H1 (cell line): ENCODE results near the gene MED17. TPM values are rescaled to one million over a fixed set of nuclear protein-coding genes. Genes with fewer than 3 reads are reported as not detected.

Source experiments
- CTCF ChIA-PET: fragments of 300-600 bp; sonication (Branson Sonifier 250); formaldehyde crosslinking; loops from one replicate; lab custom pipeline; 2021; ENCODE audit not compliant: partially characterized antibody; lab: Charles Lee
- POLR2A ChIA-PET: fragments of 300-600 bp; sonication (Branson Sonifier 250); formaldehyde crosslinking; loops from one replicate; lab custom pipeline; 2021; ENCODE audit warnings: inconsistent platforms; ENCODE audit not compliant: partially characterized antibody; lab: Charles Lee
- DNase-seq, 2 experiments: peaks; one replicate each; pipeline versions ENCODE4 v3.0.0 to v3.0.0-alpha.2; 2010 to 2022; ENCODE audit warnings: low spot score in 2 of 2, low read depth in 1 of 2, mixed read lengths in 1 of 2
- FAIRE-seq: peaks from 2 replicates; lab custom pipeline; 2011; peaks lifted over from hg19 to GRCh38; lab: Jason Lieb, UNC
- H2AFZ ChIP-seq: 2 replicates; pipeline ENCODE4 v1.8.1; 2012; ENCODE audit warnings: low read length, inconsistent platforms
- H2AK5ac ChIP-seq: 2 replicates; pipeline ENCODE4 v1.6.1; 2013; ENCODE audit warnings: low read depth, low read length
- H2BK120ac ChIP-seq: replicated peaks from 2 replicates; pipeline ENCODE3; 2013; ENCODE audit warnings: low read depth, low read length, inconsistent platforms
- H2BK12ac ChIP-seq: 2 replicates; pipeline ENCODE4 v1.6.1; 2013; ENCODE audit warnings: low read depth, low read length
- H2BK15ac ChIP-seq: 2 replicates; pipeline ENCODE4 v1.6.1; 2013; ENCODE audit warnings: low read length
- H2BK20ac ChIP-seq: 2 replicates; pipeline ENCODE4 v1.6.1; 2013; ENCODE audit warnings: low read length
- H2BK5ac ChIP-seq: 2 replicates; pipeline ENCODE4 v1.6.1; 2013; ENCODE audit warnings: low read depth, low read length
- H3K14ac ChIP-seq: 2 replicates; pipeline ENCODE4 v1.6.1; 2013; ENCODE audit warnings: inconsistent platforms; ENCODE audit not compliant: insufficient read length
- H3K18ac ChIP-seq: 2 replicates; pipeline ENCODE4 v1.6.1; 2013; ENCODE audit warnings: low read length; ENCODE audit errors: extremely low read depth
- H3K23ac ChIP-seq: 2 replicates; pipeline ENCODE4 v1.6.1; 2013; ENCODE audit warnings: inconsistent platforms; ENCODE audit not compliant: insufficient read length
- H3K23me2 ChIP-seq: 2 replicates; pipeline ENCODE4 v1.6.1; 2013; ENCODE audit warnings: low read depth, low read length
- H3K27ac ChIP-seq: 2 replicates; pipeline ENCODE4 v1.6.1; 2011; ENCODE audit warnings: low read depth, low read length, inconsistent platforms
- H3K27me3 ChIP-seq, 4 experiments: replicated peaks in 1 of 4; 1 replicate in 1 of 4; 2 replicates in 3 of 4; pipeline versions ENCODE4 v1.6.1 to v1.8.1; 2011 to 2013; ENCODE audit warnings: low read length in 3 of 4, mild to moderate bottlenecking in 3 of 4, inconsistent platforms in 2 of 4, mixed read lengths in 2 of 4, moderate library complexity in 1 of 4; ENCODE audit not compliant: control insufficient read depth in 3 of 4, insufficient read depth in 3 of 4; ENCODE audit errors: extremely low read depth in 1 of 4
- H3K36me3 ChIP-seq, 4 experiments: 2 replicates each; pipeline versions ENCODE4 v1.6.1 to v1.8.1; 2011 to 2013; ENCODE audit warnings: mild to moderate bottlenecking in 4 of 4, low read length in 3 of 4, moderate library complexity in 2 of 4, control low read depth in 1 of 4, inconsistent platforms in 1 of 4; ENCODE audit not compliant: insufficient read depth in 4 of 4, control insufficient read depth in 2 of 4
- H3K4ac ChIP-seq: replicated peaks from 2 replicates; pipeline ENCODE3; 2013; ENCODE audit warnings: low read length, low read depth, mixed read lengths, inconsistent platforms; ENCODE audit not compliant: insufficient read length
- H3K4me1 ChIP-seq, 4 experiments: replicated peaks in 1 of 4; 1 replicate in 1 of 4; 2 replicates in 3 of 4; pipeline versions ENCODE4 v1.6.1 to v1.8.1; 2011 to 2013; ENCODE audit warnings: low read length in 3 of 4, inconsistent platforms in 2 of 4, mixed read lengths in 1 of 4; ENCODE audit not compliant: insufficient read depth in 4 of 4, control insufficient read depth in 3 of 4
- H3K4me2 ChIP-seq, 2 experiments: 2 replicates each; pipeline versions ENCODE4 v1.6.1 to v1.8.1; 2011 to 2013; ENCODE audit warnings: low read depth in 2 of 2, low read length in 2 of 2, control low read depth in 1 of 2, inconsistent platforms in 1 of 2, mild to moderate bottlenecking in 1 of 2; ENCODE audit not compliant: insufficient read depth in 1 of 2
- H3K4me3 ChIP-seq, 4 experiments: fragments of 200-600, 300-600 bp in 1 of 4; sonication (generic), shearing (Covaris generic), sonication (Bioruptor Twin) in 1 of 4; 2 replicates each; pipeline versions ENCODE4 v1.5.1 to v1.8.1; 2011 to 2016; ENCODE audit warnings: low read length in 4 of 4, low read depth in 3 of 4, control low read depth in 2 of 4, inconsistent platforms in 2 of 4, mild to moderate bottlenecking in 2 of 4, mixed read lengths in 1 of 4, moderate library complexity in 1 of 4; ENCODE audit not compliant: insufficient read depth in 2 of 4; ENCODE audit errors: extremely low read depth in 1 of 4
- H3K56ac ChIP-seq: replicated peaks from 2 replicates; pipeline ENCODE3; 2013; ENCODE audit warnings: low read depth, mild to moderate bottlenecking, mixed read lengths, low read length, inconsistent platforms; ENCODE audit not compliant: insufficient read length
- H3K79me1 ChIP-seq: 2 replicates; pipeline ENCODE4 v1.6.1; 2013; ENCODE audit warnings: low read depth, low read length, control low read depth
- H3K79me2 ChIP-seq, 2 experiments: 2 replicates each; pipeline versions ENCODE4 v1.6.1 to v1.8.1; 2012 to 2013; ENCODE audit warnings: low read length in 2 of 2, mild to moderate bottlenecking in 2 of 2, inconsistent platforms in 1 of 2; ENCODE audit not compliant: insufficient read depth in 2 of 2, control insufficient read depth in 1 of 2
- H3K9ac ChIP-seq, 4 experiments: replicated peaks in 1 of 4; 1 replicate in 1 of 4; 2 replicates in 3 of 4; pipeline versions ENCODE4 v1.6.1 to v1.8.1; 2011 to 2013; ENCODE audit warnings: low read depth in 3 of 4, low read length in 3 of 4, control low read depth in 2 of 4, mild to moderate bottlenecking in 2 of 4, moderate library complexity in 2 of 4, inconsistent platforms in 1 of 4; ENCODE audit errors: extremely low read depth in 1 of 4
- H3K9me3 ChIP-seq, 2 experiments: 2 replicates each; pipeline versions ENCODE4 v1.6.1 to v1.8.1; 2012 to 2013; ENCODE audit warnings: mild to moderate bottlenecking in 2 of 2, moderate library complexity in 2 of 2, control low read depth in 1 of 2, inconsistent platforms in 1 of 2, low read depth in 1 of 2, low read length in 1 of 2, mixed read lengths in 1 of 2; ENCODE audit not compliant: insufficient read depth in 2 of 2
- H4K20me1 ChIP-seq, 2 experiments: replicated peaks in 1 of 2; 2 replicates each; pipeline versions ENCODE3 to v1.8.1; 2011 to 2013; ENCODE audit warnings: inconsistent platforms in 2 of 2, low read length in 2 of 2, mild to moderate bottlenecking in 1 of 2; ENCODE audit not compliant: insufficient read depth in 2 of 2, control insufficient read depth in 1 of 2
- H4K5ac ChIP-seq: 2 replicates; pipeline ENCODE4 v1.6.1; 2013; ENCODE audit warnings: low read length, low read depth, mixed read lengths, inconsistent platforms; ENCODE audit not compliant: insufficient read length
- H4K8ac ChIP-seq: 2 replicates; pipeline ENCODE4 v1.8.0; 2013; ENCODE audit warnings: mild to moderate bottlenecking, moderate library complexity, low read length, inconsistent platforms; ENCODE audit not compliant: insufficient read depth; ENCODE audit errors: extremely low read depth
- H4K91ac ChIP-seq: replicated peaks from 2 replicates; pipeline ENCODE3; 2013; ENCODE audit warnings: low read length, mixed read lengths, inconsistent platforms; ENCODE audit not compliant: insufficient read length
- ASH2L ChIP-seq: fragments of 200-600, 300-600 bp; sonication (generic); IDR thresholded peaks from one replicate; pipeline ENCODE4 v1.7.1; 2017; ENCODE audit warnings: low read length
- BACH1 ChIP-seq: IDR thresholded peaks from 2 replicates; pipeline ENCODE4 v1.6.1; 2012; ENCODE audit warnings: low read length, improper control_type of control experiment
- CTCF ChIP-seq, 3 experiments: IDR thresholded peaks; 1 replicate in 2 of 3; 2 replicates in 1 of 3; pipeline versions ENCODE4 v1.5.1 to v1.6.1; 2011; ENCODE audit warnings: low read length in 3 of 3, mild to moderate bottlenecking in 3 of 3, inconsistent platforms in 2 of 3, low read depth in 1 of 3, moderate library complexity in 1 of 3; ENCODE audit not compliant: insufficient read depth in 1 of 3; ENCODE audit errors: control extremely low read depth in 1 of 3
- GTF2F1 ChIP-seq: IDR thresholded peaks from 2 replicates; pipeline ENCODE4 v1.6.1; 2012; ENCODE audit warnings: low read depth, low read length, improper control_type of control experiment, borderline replicate concordance
- JUN ChIP-seq: IDR thresholded peaks from 2 replicates; pipeline ENCODE4 v1.6.1; 2011; ENCODE audit warnings: low read depth, mild to moderate bottlenecking, improper control_type of control experiment, low read length
- MAX ChIP-seq: IDR thresholded peaks from 2 replicates; pipeline ENCODE4 v1.6.1; 2012; ENCODE audit warnings: inconsistent platforms
- RBBP5 ChIP-seq: IDR thresholded peaks from 2 replicates; pipeline ENCODE4 v1.7.1; 2012; ENCODE audit warnings: low read depth, mild to moderate bottlenecking, inconsistent platforms, low read length, moderate library complexity, borderline replicate concordance
- SIN3A ChIP-seq, 2 experiments: IDR thresholded peaks in 1 of 2; conservative IDR thresholded peaks in 1 of 2; 2 replicates each; pipeline ENCODE4 v1.6.1; 2011 to 2012; ENCODE audit warnings: low read length in 2 of 2, improper control_type of control experiment in 1 of 2, low read depth in 1 of 2, mild to moderate bottlenecking in 1 of 2
- SP1 ChIP-seq: IDR thresholded peaks from 2 replicates; pipeline ENCODE4 v1.6.1; 2011; ENCODE audit warnings: low read depth, low read length
- SP4 ChIP-seq: IDR thresholded peaks from 2 replicates; pipeline ENCODE4 v1.6.1; 2012; ENCODE audit warnings: low read length, inconsistent platforms
- SRF ChIP-seq: IDR thresholded peaks from 2 replicates; pipeline ENCODE4 v1.6.1; 2011; ENCODE audit warnings: mild to moderate bottlenecking, low read depth, low read length, moderate library complexity
- WGBS, 2 experiments: shearing (Covaris generic) in 1 of 2; methylation state at CpG; one replicate each; pipeline versions ENCODE4 v1.1.6 to v1.1.7; 2013 to 2015; ENCODE audit warnings: low lambda C conversion rate in 2 of 2, mixed read lengths in 2 of 2, inconsistent platforms in 1 of 2, low coverage in 1 of 2, missing lambda C conversion rate in 1 of 2; ENCODE audit not compliant: insufficient replicate concordance in 2 of 2, insufficient coverage in 1 of 2, insufficient read length in 1 of 2; ENCODE audit errors: extremely low coverage in 1 of 2, missing lambda C conversion rate in 1 of 2; 5-methylcytosine and 5-hydroxymethylcytosine counted together
- polyA plus RNA-seq, 7 experiments: library from polyadenylated mRNA; depleted of rRNA in 3 of 7; stranded (reverse) in 5 of 7; unstranded in 2 of 7; fragments of >200 nt in 5 of 7; fragments of 200-250 nt in 2 of 7; gene quantifications; 1 replicate in 5 of 7; 2 replicates in 1 of 7; 4 replicates in 1 of 7; pipeline versions ENCODE4 v1.2.1 to v1.2.3, GENCODE V29; 2011 to 2013; ENCODE audit warnings: missing spikeins in 2 of 7, mixed read lengths in 2 of 7
- total RNA-seq: library from RNA; stranded (reverse); fragmentation: NEBNext Ultra II Directional; extraction: Animal tissue kit (Norgen Biotek cat#: 25700); gene quantifications from 2 replicates; pipeline ENCODE4 v1.2.1, GENCODE V29; 2021

The MED17 gene
- total and polyA plus RNA-seq, 2 of the 8 experiments (the other 6 are each of a cell fraction or from before 2014, with no cell fraction given), result 8.8 to 33.7 TPM

- Histone ChIP-seq H2BK12ac (no peak overlapping the region), H3K4me2 (no peak overlapping the region), H3K79me1 (no peaks in the 10 kb centered on the region), H3K4me1 (peaks cover 3 to 15% (median 6%) of the 10 kb centered on the region in 4 experiments), H2BK15ac (no peak overlapping the region), H2AK5ac (no peak overlapping the region), H3K56ac (no peak overlapping the region), H3K23ac (no peak overlapping the region), H4K5ac (no peak overlapping the region), H4K20me1 (no peaks in the 10 kb centered on the region), H3K27me3 (no peaks in the 10 kb centered on the region), H3K23me2 (no peaks in the 10 kb centered on the region), H2BK120ac (no peak overlapping the region), H3K36me3 (peaks cover 0 to 2% (median under 1%) of the 10 kb centered on the region in 4 experiments; a peak in 2 of 8 replicates), H3K18ac (no peak overlapping the region), H3K4me3 (no peak overlapping the region), H2BK5ac (no peak overlapping the region), H3K79me2 (no peaks in the 10 kb centered on the region), H4K8ac (no peak overlapping the region), H3K27ac (no peak overlapping the region), H4K91ac (no peak overlapping the region), H2AFZ (no peak overlapping the region), H3K9me3 (no peaks in the 10 kb centered on the region), H3K9ac (no peak overlapping the region), H3K14ac (no peak overlapping the region), H2BK20ac (no peak overlapping the region), H3K4ac (no peak overlapping the region)
- 89% methylated on average over 14 of the region's 14 CpGs; no CpG with 5 or more reads in 1 of the 2 experiments for WGBS, 2 experiments
- CTCF ChIA-PET, result no interaction called here
- FAIRE-seq (no peak), DNase-seq (no peak)
- POLR2A ChIA-PET, result interaction anchor here (1.6 to 2.4 kb wide), 2 partner anchors 37 to 80 kb away, joined by 6 to 10 read pairs; partner anchors contain the start of genes C11orf54, MED17 and TAF1D
- no peak for TF ChIP-seq SIN3A (conservative IDR thresholded peaks at IDR 0.05 in 1 of 2, IDR thresholded peaks at IDR 0.05 in 1 of 2; ENCODE audit: low read depth in 1 of 2, low read length in 2 of 2)
- no peak for TF ChIP-seq SP4
- no peak for TF ChIP-seq SP1
- TF ChIP-seq ASH2L, result no peak
- TF ChIP-seq RBBP5, result no peak
- TF ChIP-seq BACH1, result no peak
- no peak for TF ChIP-seq GTF2F1
- no peak for TF ChIP-seq CTCF (IDR thresholded peaks at IDR 0.05; ENCODE audit: control extremely low read depth in 1 of 3, insufficient read depth in 1 of 3, low read depth in 1 of 3, low read length in 3 of 3)
- TF ChIP-seq JUN, result no peak
- TF ChIP-seq MAX, result no peak
- TF ChIP-seq SRF, result no peak
Observed at GRCh38 chr11:93820847-93821246, 36.8 kb downstream of the MED17 start.
